Right ventricle myocardium superior (tissue), 1 donor: ENCODE data around the gene RHBDF2. TPM values are rescaled to one million over a fixed set of nuclear protein-coding genes. Genes with fewer than 3 reads are reported as not detected.

Experiments used
- ATAC-seq: fragments of 200-7000 bp; cut with Tn5 transposase; one replicate; pipeline ENCODE4 v1.9.1; 2020; ENCODE audit warnings: mild to moderate bottlenecking; ENCODE audit not compliant: poor library complexity
- DNase-seq: peaks from one replicate; pipeline ENCODE4 v3.0.0-alpha.2; 2020
- intact Hi-C: fragments of 100-400 bp; cut with DNase I; formaldehyde crosslinking; loops from one replicate; pipeline ENCODE4 v1.11.2; 2022
- total RNA-seq: library from RNA; stranded (reverse); fragmentation: NEBNext Ultra II Directional; extraction: Animal tissue kit (Norgen Biotek cat#: 25700); gene quantifications from one replicate; pipeline ENCODE4 v1.2.1, GENCODE V29; 2021
- donor health status: DM: no; HTN: yes; CAD: no; lungs with severe emphysema.

The RHBDF2 gene
- total RNA-seq, 1 donor from 2014 or later = 15.4 TPM

- no peak for DNase-seq
- ATAC-seq = no peak
- intact Hi-C loops = no loop called here
Measured at GRCh38 chr17:76473541-76473985, 27.7 kb downstream of the RHBDF2 start.

GRCh38 chr17:76472726-76473125 lies 28.5 kb downstream of the RHBDF2 start:
- ATAC-seq = no peak
- intact Hi-C loops = no loop called here
- no peak for DNase-seq

- DNase-seq = no peak
- ATAC-seq = no peak
Measured at GRCh38 chr17:76472258-76472645, 29.0 kb downstream of the RHBDF2 start.

GRCh38 chr17:76471498-76472257 lies 29.5 kb downstream of the RHBDF2 start:
- ATAC-seq (no peak), DNase-seq (no peak)
- intact Hi-C loops = no loop called here

More at GRCh38 chr17:76472258-76472645, 29.0 kb downstream of the RHBDF2 start:
- intact Hi-C loops = no loop called here

- intact Hi-C loops = loop anchor here (10.0 kb wide), 1 partner anchor 155 kb away; no protein-coding TSS in a partner anchor
- no peak for ATAC-seq
Measured at GRCh38 chr17:76469991-76470739, 31.1 kb downstream of the RHBDF2 start.

GRCh38 chr17:76469076-76469990 lies 31.9 kb downstream of the RHBDF2 start:
- DNase-seq = peak; percentile 30
- intact Hi-C loops = loop anchor here (10.0 kb wide), 1 partner anchor 155 kb away; no protein-coding TSS in a partner anchor
- no peak for ATAC-seq

More at GRCh38 chr17:76469991-76470739, 31.1 kb downstream of the RHBDF2 start:
- peak; percentile 25 for DNase-seq

GRCh38 chr17:76468634-76469010 lies 32.6 kb downstream of the RHBDF2 start:
- no peak for ATAC-seq
- intact Hi-C loops = loop anchor here (10.0 kb wide), 1 partner anchor 156 kb away; no protein-coding TSS in a partner anchor
- peak; percentile 33 for DNase-seq

GRCh38 chr17:76467809-76468633 lies 33.2 kb downstream of the RHBDF2 start:
- intact Hi-C loops = loop anchor here (2.0 to 10.0 kb wide), 2 partner anchors 39 to 157 kb away; no protein-coding TSS in a partner anchor
- ATAC-seq (no peak), DNase-seq (peak; percentile 34)

GRCh38 chr17:76467366-76467765 lies 33.9 kb downstream of the RHBDF2 start, which contains the start of gene AANAT:
TSS of gene AANAT (plus strand) at chr17:76467603. CDS start at chr17:76468747, 1,144 bp downstream.
- ATAC-seq (no peak), DNase-seq (peak; percentile 31)
- intact Hi-C loops = loop anchor here (2.0 to 10.0 kb wide), 2 partner anchors 39 to 157 kb away; no protein-coding TSS in a partner anchor

- intact Hi-C loops = loop anchor here (2.0 to 10.0 kb wide), 2 partner anchors 40 to 158 kb away; no protein-coding TSS in a partner anchor
- ATAC-seq (no peak), DNase-seq (peak; percentile 17)
Measured at GRCh38 chr17:76466775-76467130, 34.5 kb downstream of the RHBDF2 start.

GRCh38 chr17:76462556-76463290 lies 38.5 kb downstream of the RHBDF2 start:
- intact Hi-C loops = loop anchor here (10.0 kb wide), 1 partner anchor 162 kb away; no protein-coding TSS in a partner anchor
- DNase-seq (peak; percentile 27), ATAC-seq (no peak)

- DNase-seq (no peak), ATAC-seq (no peak)
- intact Hi-C loops = loop anchor here (10.0 kb wide), 1 partner anchor 163 kb away; no protein-coding TSS in a partner anchor
Measured at GRCh38 chr17:76461765-76462555, 39.3 kb downstream of the RHBDF2 start.

GRCh38 chr17:76459674-76460073 lies 41.5 kb downstream of the RHBDF2 start:
- ATAC-seq (no peak), DNase-seq (no peak)
- intact Hi-C loops = loop anchor here (5.0 to 10.0 kb wide), 2 partner anchors 52 to 165 kb away; no protein-coding TSS in a partner anchor

GRCh38 chr17:76458580-76459490 lies 42.4 kb downstream of the RHBDF2 start:
- ATAC-seq = peak; percentile 88
- peak; percentile 71 for DNase-seq
- intact Hi-C loops = loop anchor here (5.0 kb wide), 1 partner anchor 52 kb away; no protein-coding TSS in a partner anchor

GRCh38 chr17:76453431-76453743 lies 47.8 kb downstream of the RHBDF2 start:
- DNase-seq = no peak
- intact Hi-C loops = no loop called here
- ATAC-seq = no peak
